Transverse colon (tissue), 4 donors: ENCODE data around the gene AGBL4.

ENCODE experiments used
- CTCF ChIP-seq, 5 experiments: fragments of 200-600 bp in 3 of 5; fragments of 450-650 bp in 2 of 5; sonication (generic) in 3 of 5; IDR thresholded peaks; 1 replicate in 2 of 5; 2 replicates in 3 of 5; pipeline ENCODE4 v1.5.1; 2016 to 2017; ENCODE audit warnings: antibody characterized with exemption in 5 of 5, inconsistent platforms in 3 of 5, mild to moderate bottlenecking in 2 of 5, moderate library complexity in 1 of 5
- EP300 ChIP-seq: sonication (generic); formaldehyde crosslinking; IDR thresholded peaks from one replicate; pipeline ENCODE4 v1.6.1; 2017; ENCODE audit warnings: antibody characterized with exemption, low read depth
- POLR2A ChIP-seq: fragments of 450-650 bp; IDR thresholded peaks from one replicate; pipeline ENCODE4 v1.6.1; 2016; ENCODE audit warnings: antibody characterized with exemption, mild to moderate bottlenecking, moderate library complexity
- POLR2AphosphoS5 ChIP-seq, 3 donors: sonication (generic); formaldehyde crosslinking; IDR thresholded peaks; one replicate each; pipeline ENCODE4 v1.6.1; 2016; ENCODE audit warnings: antibody characterized with exemption in 3 of 3

GRCh38 chr1:49951385-49951784, 72.4 kb downstream of the AGBL4 start:
- TF ChIP-seq EP300 (no peak), CTCF (IDR thresholded peaks at IDR 0.05) (no peak), POLR2AphosphoS5 (IDR thresholded peaks at IDR 0.05) (no peak), POLR2A (no peak)
